G401.6 (cell line): ENCODE data around the gene IL34.

Experiments
- FAIRE-seq: peaks from 2 replicates; lab custom pipeline; 2012; peaks lifted over from hg19 to GRCh38; lab: Jason Lieb, UNC

IL34 gene

DNA sequence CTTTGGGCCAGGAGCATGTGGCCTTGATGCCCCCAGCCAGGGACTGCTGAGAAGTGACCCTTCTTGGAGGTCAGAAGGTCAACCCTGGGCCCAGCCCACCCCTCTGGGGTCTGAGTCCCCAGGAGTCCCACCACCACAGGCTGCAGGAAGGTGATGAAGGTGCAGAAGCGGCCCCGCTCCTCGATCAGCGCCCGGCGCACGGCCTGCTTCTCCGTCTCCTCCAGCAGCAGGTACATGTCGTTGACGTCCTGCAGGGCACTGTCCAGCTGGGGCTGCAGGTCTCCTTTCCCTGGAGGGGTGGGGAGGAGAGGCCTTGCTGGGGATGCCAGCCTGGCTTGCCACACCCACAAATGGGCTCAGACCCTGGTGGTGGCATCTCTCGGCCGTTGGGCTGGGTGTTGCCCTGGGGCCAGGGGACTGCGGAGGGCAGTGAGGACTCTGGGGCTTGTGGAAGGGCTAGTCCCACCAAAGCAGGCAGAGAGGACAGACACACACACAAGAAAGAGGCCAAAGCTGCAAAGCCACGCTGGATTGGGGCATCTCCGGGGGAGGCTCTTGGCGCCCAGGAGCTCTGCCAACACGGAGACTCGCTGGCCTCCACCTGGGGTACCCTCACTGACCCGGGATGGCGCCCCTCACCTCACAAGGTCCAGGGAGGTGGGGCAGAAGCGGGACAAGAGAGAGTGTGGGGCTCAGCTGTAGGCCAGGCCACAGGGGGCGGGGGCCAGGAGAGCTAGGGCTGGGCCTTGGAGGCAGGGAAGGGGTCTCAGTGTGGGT, 31.9 kb downstream of the IL34 start:
- FAIRE-seq: no peak

DNA sequence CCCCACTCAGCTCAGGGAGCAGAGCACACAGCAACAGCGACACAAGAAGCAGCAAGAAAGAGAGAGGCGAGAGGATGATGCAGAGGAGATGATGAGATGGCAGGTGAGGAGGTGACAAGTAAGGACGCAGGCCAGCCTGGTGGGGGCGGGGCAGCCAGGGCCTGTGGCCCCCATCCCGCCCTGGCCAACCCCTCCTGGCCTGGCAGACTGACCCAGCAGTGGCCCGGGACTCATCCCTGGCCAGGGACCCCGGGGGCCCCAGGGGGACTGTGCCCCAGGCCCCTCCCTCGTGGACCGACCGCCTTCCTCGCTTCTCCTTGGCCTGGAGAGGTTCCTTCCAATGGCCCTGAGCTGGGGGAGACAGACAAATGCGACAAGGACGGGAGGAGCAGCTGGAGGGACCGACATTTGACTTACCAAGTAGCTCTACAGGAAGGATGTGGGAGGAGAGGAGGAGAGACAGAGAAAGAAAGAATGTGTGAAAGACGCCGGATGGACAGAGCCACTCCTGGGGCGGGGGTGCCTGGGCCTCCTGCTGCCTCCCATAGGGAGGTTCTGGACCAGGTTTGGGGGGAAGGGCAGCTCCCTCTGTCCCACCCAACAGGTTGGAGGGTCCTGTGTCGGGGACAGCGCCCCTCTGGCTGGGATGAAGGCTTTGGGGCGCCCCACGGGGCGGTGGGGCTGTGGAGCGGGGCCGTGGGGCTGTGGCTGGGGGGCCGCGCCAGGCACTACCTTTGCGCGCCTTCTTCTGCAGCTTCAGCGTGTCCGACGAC, 32.7 kb downstream of the IL34 start:
- no peak for FAIRE-seq

DNA sequence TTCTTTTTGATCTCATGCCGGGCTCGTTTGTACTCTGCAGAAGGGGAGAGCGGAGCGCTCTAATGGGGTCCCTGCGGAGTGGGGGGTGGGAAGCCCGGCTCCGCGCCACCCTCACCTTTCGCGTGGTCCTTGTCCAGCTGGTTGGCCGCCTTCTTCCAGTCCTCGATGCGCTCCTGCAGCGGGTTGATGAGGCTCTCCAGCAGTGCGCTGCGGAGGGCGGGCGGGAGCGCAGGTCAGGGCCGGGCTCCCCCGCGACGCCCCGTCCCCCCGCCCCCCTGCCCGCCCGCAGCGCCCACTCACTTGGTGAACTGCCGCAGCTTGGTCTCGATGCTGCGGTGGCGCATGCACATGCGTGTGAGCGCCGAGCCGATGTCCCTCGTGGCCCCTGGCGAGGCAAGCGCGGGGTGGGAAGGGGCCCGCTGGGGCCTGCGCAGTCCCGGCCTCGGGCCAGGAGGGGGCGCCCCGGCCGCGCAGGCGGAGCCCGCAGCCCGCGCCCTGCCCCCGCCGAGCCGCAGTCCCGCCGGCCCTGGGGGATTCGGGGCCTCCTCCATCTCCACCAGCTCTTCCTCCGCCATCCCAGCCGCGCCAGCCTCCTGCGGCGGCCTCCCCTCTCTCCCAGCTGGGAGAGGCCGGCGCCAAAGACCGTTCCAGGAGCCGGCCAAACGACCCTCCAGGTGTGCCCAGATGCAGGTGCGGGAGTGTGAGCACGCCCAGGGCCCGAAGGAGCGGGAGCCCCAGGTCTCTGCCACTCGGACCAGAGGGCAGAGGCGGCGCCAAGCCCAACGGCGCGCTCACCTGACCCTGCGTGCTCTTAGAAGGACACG, 33.5 kb downstream of the IL34 start:
- FAIRE-seq: no peak

DNA sequence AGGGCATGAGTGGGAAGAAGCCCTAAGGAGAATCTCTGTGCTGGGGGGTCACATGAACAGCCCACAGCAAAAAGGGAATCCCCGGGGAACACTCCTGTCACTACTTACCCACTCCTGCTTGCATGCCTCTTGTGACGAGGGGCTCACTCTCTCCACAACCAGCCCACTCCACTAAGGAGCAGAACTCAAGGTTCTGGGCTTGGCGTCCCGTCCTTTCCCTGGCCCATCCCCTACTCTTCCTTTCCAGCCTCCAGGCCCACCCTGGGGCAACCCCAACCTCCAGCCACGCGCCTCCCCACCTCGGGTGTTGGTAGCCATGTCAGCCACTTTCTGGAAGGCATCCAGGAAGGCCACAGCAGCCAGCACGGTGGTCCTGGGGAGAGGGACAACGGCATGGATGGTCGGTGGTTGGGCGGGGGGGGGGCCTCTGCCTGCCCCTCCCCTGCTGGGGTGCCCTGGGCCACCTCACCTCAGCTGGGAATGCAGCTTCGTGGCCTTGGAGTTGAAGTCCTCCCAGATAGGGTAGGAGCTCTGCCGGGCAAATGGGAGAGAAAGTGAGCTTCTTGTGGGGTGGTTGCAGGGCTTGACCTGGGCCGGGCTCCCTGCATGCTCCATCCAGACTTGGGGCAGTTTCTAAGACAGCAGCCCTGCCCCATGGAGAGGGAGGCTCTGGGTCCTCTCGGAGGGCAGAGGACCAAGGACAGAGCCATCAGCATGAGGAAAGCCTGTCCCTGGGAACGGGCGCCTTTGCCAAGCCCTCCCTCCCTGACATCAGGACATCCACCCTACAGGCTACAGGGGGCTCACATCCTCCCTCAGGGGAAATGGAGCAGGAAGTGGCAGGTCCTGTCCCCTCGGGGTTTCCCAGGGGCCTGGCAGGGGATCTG, 34.4 kb downstream of the IL34 start:
- no peak for FAIRE-seq

DNA sequence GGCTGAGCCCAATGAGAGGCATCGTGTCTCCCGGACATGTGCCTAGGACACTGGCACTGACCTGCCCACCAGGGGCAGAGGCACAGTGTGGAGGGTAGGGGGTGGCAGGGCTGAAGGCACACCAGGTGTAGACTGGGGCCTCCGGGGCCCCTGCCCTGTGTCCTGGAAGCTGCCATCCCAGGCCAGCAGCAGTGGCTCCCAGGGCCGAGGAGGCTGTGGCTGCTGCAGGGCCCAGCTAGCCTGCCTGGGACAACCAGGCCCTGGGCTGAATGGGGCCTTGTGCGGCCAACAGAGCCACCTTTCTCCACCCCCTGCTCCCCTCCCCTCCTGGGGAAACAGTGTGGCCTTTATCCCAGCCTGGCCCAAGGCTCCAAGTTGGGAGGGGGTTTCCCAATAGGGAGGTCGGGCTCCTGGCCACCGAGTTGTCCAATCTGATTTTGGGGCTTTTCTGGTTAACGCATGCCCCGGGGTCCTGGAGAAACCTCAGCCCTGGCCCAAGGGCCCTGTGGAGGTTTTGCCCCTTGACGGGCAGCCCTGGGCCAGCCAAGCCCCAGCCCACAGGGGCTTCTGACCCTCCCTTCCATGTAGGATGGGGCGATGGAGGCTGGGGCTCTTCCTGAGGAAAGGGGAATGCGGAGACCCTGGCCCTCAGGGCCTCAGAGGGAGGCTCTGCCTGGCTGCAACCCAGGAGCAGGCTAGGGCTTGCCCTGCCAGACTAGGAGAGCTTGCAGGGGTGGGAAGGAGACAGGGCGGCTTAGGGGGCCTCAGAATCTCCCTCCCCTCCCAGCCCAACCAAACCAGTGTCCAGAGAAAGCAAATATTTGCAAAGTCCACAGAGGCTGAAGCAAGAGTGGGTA, 35.3 kb downstream of the IL34 start:
- no peak for FAIRE-seq

DNA sequence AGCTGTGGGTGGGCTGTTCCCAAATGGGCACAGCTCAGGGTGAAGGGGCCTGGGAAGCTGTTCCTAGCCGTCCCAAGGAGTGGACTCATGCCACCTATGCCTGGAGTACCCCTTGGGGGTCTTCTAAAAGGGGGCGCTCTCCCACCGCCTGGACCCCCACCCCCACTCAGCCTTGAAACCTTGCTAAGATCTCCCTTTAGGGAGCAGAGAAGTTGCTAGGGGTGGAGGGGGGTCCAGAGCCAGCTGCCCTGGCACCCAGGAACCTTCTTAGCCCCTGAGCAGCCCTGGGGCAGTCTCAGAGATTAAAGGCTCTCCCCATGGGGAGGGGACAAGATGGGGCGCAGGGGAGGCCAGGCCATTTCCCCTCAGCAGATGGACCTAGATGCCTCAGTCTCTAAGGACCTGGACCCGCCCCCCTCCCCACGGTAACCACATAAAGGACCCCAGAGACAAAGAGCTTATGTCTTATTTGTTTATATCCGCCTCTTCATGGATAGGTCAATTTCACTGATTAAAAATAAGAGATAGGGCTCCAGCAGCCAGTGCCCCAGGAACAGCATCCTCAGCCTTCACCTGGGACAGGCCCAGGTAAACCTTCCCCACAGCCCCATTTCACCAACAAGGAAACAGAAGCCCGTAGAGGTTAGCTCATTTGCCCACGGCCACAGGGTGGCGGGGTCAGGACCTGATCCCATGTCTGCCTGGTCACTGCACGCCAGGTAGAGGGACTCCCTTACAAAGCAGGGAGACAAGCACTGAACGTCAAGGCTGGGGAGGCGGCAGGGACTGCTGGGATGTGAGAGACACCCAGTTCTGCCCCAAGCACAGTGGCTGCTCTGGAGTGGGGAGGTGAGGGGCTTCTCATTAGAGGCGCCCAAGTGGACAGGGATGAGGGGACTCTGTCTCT, 36.1 kb downstream of the IL34 start:
- FAIRE-seq: no peak

DNA sequence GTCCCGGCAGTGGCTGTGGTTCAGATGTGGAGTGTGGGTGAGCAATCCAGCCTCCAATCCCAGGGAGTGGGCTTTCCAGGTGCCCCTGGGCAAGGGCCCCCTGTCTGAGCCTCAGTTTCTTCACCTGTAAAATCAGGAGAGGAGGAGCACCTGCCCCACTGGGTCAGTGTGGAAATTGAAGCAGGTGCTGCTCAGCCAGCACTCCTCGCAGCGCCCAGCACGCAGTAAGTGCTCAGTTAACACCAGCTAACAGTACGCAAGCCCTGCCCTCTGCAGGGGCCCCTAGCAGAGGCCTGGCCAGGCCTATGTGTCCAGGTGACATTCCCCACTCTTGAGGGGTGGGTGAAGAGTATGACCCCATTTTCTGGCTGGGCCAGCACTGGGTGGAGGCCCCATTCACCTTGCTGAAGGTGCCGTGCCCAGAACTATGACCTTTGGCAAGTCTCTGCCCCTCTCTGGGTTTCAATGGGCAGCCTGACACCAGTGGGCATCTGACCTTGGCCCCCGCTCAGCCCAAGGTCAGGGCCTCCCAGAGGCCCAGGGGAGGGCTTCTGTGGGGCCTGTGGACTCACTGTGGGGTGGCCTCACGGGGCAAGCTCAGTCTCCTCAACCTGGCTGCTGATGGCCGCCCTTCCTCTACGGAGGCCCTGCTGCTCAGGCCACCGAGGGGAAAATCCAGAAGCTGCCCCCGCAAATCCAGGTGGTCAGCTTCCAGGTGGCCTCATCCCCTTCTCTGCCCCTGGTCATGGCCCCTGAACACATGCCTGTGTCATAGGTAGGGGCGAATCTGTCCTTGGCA, 37.0 kb downstream of the IL34 start:
- FAIRE-seq: no peak

DNA sequence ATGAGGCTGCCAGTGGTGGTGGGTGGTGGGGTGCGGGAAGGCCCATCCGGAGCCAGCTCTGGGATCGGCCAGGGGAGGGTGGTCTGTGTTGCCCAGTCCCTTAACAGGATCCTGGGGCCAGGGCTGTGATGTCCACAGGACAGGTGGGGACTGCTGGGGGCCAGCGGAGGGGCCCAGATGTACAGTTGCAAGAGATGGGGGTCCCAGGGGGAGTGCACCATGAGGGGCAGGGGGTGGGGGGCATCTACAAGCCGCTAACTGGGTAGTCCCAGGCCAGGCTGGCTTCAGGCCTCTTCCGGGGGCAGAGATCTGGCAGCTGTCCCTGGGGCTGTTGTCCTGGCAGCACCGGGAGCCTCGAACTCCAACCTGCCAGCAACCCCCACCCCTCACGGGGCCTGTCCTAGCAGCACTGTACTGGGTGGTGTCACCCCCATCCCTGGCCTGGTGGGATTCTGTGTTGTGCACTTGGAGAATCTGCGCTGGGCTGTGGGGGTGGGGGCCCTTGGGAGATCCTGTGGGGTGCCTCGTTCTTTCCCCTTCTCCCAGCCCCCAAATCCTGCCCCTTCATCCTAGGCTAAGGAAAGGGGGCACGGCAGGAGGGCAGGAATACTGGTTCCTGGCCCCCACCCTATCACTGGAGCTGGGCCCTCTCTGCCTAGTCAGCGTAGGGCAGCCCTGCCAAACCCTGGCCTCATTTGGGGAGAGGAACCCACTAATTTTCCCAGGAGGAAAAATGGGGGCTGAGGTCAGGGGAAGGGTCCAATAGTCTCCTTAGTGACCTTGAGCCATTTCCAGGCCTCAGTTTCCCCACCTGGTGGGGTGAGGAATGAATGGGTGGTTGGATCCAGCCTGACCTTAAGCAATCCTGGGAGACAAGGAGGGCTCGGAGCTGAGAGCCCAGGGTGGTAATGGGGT, 38.0 kb downstream of the IL34 start:
- no peak for FAIRE-seq

DNA sequence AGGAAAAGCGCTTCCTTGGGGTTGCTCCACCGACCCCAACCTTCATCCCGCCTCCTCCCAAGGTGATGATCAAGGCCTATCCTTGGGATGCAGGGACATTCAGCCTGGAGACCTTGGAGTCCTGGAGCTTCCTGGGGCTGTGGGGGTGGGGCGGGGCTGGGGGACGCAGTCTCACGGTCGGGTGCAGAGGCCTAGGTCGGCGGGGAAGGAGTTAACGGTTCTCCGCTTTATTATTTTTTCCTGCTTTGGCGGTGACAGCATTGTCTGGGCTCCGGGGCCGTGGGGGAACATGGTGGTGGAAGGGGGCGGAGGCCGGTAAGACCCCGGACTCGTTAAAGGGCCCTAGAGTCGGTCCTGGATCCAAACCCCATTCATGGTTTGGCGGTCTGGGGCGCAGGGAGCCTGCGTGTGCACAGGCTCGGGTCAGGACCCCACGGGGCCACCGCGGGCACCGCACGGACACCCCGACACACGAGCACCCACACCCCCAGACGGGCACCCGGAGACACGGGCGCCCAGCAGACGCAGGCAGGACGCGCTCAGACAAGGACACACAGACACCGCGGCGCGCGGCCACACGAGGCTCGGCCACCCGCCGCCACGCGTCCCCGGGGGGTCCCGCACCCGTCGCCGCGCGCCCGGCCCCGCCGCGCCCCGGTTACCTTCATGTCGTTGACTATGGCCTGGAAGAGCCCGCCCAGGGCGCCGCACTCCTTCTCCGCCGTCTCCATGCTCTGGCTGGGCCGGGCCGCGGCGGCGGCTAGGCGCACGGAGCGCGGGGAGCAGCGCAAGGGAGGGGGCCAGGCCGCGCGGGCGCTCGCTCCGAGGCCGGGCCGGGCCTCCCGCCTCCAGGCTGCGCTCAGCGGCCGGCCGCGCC, 38.9 kb downstream of the IL34 start:
- no peak for FAIRE-seq

DNA sequence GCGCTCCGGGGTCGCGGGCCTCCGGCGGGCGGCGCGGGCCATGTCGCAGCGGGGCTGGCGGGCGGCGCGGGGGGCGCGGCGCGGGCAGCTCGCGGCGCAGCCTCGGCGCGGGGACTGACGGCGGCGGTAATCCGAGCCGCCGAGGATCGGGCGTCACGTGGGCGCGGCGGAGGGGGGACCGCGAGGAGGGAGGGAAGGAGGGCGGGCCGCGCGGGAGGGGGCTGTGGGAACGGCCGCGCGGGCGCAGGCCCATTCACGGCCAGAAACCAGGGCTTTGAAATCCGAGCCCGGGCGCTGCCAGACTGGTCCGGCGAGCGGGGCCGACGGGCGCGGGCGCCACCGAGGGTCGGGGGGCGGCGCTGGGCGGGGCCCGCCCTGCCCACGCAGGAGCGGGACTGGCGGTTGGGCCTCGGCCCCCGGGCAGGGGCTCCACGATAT, 39.6 kb downstream of the IL34 start, which contains the start of gene MTSS2:
Gene MTSS2 (minus strand): TSS at position 116 of the 438 bp plus-strand sequence. CDS start 262 bp downstream, outside the sequence.
- no peak for FAIRE-seq

DNA sequence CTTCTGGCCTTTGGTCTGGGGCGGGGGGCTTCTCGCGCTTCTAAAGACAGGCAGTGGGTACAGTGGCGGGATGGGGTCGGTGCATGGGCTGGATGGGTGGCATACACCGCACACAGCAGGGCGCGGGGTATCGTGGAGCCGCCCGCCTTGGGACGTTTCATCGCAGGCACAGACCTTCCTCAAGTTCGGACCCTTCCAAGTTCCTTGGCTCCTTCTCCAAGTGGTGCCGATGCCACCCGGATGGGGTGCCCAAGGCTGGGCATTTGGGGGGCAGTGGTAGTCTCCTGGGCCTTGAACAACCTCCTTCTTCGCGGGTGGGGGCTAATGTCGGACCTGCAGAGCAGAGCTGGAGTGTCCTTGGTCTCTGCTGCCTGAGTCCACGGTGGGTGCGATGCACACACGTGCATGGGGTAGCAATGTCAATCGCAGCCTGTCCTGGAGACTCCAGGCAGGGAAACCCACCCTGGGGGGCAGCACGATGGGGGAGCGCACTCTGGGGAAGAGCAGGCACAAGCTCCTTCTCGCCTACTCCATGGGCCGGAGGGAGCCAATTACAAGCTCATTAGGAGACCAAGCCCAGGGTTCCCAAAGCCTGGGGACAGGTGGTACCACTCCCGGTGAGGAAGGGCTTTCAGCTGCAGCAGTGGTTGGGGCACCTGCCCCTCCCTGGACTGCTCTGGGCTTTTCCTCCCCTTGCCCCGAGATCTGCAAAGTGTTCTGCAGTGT, 40.2 kb downstream of the IL34 start:
- no peak for FAIRE-seq

DNA sequence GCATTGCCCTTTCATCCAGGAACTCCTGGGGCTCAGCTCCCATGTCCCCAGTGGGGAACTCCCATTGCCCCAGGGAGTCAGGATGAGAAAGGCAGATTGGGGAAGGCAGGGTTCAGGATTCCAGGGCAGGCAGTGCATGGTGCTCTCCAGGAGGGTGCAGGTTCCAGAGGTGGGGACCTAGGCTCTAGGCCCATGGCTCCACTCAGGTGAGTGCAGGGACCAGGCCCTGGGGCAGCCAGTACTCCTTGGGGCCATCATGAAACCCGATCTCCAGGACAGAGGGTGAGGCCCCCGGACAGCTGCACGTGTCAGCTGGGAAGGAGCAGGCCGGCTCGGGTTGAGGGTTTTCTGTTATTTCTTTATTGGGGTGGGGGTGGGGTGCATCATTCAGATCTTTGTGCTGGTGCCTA, 40.7 kb downstream of the IL34 start:
- no peak for FAIRE-seq

DNA sequence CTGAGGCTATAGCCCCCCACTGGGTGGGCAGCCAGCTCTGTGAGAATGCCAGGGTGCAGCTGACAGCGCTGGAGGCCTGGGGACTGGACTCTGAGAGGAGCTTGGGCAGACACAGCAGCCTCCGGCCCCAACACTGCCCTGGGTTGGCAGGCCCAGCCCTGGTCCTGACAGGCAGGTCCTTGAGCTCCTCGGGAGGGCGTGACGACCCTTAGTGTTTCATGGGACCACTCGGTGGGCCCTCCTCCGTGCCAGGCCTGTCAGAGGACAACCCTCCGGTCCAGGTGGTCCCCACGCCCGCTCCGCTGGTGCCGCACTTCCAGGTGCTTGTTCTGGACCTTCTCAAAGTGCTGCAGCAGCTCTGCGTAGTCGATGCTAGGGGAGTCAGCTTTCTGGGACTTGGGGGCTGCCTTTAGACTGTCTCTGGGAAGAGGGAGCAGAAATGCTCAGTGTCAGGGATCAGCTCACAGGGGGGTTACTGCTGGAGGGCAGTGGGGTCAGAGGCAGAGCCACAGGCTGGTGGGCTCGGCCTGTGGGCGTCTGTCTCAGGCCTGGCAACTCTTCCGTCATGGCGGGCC, 41.4 kb downstream of the IL34 start:
- FAIRE-seq: no peak

DNA sequence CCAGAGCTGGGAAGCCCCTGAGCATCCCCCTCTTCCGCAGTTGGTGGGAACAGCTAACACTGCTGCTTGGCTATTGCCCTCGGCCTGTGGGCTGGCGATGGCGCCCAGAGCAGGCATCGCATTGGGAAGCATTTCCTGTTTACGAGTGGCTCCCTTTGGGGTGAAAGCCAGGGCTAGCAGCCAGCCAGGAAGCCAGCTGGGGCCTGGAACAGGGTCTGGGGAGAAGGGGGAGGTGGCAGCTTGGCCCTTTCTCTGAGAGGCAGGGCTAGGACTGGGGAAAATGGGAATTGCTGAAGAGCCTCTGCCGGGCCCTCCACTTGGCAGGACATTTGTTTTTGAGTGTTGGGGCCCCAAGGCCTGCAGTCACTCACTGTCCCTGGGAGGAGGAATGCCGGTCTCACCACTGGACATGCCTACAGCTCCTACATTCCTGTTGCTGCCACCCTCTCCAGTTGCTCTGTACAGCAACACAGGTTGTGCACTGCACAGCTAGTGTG, 41.9 kb downstream of the IL34 start:
- FAIRE-seq: no peak
